Measurements from ENCODE around the gene UBE2R2. TPM values are rescaled to one million over a fixed set of nuclear protein-coding genes. Genes with fewer than 3 reads are reported as not detected.

The UBE2R2 gene
- total RNA-seq, 1 experiment from 2014 or later: 24.5 TPM

DNA sequence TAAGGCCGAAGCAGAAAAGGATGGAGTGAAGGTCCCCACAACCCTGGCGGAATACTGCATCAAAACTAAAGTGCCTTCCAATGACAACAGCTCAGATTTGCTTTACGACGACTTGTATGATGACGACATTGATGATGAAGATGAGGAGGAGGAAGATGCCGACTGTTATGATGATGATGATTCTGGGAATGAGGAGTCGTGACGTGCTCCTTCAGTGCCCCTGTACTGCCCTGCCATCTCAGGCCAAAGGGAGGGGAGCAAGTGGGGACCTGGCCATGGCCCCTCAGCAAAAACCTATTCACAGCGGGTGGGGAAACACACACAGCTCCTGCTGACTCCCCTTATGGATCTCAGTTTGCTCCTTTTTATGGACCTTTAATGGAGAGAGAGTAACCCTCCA lies 100.1 kb downstream of the UBE2R2 start:
- intact Hi-C loops (cut with micrococcal nuclease; ENCODE audit: unreplicated experiment): no loop called here
- H3K36me3 Mint-ChIP-seq (ENCODE audit: insufficient read depth, unreplicated experiment): peaks cover 68% of the 10 kb centered on the region
- no peak overlapping the region for H3K4me3 Mint-ChIP-seq (ENCODE audit: low read depth, unreplicated experiment)
- no TSS peak for BruUV-seq (replicated peaks)
- CTCF ChIA-PET: no interaction called here
- TF ChIP-seq, protein P1, sequence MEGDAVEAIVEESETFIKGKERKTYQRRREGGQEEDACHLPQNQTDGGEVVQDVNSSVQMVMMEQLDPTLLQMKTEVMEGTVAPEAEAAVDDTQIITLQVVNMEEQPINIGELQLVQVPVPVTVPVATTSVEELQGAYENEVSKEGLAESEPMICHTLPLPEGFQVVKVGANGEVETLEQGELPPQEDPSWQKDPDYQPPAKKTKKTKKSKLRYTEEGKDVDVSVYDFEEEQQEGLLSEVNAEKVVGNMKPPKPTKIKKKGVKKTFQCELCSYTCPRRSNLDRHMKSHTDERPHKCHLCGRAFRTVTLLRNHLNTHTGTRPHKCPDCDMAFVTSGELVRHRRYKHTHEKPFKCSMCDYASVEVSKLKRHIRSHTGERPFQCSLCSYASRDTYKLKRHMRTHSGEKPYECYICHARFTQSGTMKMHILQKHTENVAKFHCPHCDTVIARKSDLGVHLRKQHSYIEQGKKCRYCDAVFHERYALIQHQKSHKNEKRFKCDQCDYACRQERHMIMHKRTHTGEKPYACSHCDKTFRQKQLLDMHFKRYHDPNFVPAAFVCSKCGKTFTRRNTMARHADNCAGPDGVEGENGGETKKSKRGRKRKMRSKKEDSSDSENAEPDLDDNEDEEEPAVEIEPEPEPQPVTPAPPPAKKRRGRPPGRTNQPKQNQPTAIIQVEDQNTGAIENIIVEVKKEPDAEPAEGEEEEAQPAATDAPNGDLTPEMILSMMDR (IDR thresholded peaks at IDR 0.05; ENCODE audit: unreplicated experiment): no peak
- no peaks in the 10 kb centered on the region for H3K9me3 Mint-ChIP-seq (ENCODE audit: low read depth, unreplicated experiment)
- no peak for DNase-seq
- peaks cover 21% of the 10 kb centered on the region for H3K4me1 Mint-ChIP-seq (ENCODE audit: low read depth, unreplicated experiment)
- no peak overlapping the region for H3K27ac Mint-ChIP-seq (ENCODE audit: unreplicated experiment)
- no peaks in the 10 kb centered on the region for H3K27me3 Mint-ChIP-seq (ENCODE audit: unreplicated experiment)

DNA sequence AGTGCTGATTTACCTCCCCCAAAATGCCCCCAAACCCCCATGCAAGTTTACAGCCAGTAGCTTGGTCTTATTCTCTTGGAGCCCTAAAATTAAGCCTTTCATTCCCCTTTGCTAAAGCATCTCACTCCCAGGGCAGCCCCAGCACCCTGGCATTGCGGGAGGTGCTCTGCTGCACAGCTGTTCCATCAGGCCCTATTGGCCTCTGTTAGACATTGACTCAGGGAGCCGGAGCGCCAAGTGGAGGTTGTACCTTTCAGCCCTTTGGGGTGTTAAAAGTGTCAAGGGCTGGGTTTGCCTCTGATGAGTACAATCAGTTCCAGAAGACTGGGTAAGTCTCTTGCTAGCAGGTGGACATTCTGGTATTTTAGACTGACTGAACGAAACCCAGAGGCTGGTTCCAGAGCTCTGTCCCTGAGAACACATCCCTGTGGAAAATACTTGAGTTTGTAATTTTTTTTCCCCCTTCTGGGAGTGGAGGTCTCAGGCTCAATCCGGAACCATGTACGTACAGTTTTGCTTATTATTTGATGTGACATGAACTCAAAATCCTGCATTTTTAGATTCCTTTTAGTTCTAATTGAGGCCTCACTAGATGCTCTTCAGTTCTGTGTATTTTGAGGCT lies 102.4 kb downstream of the UBE2R2 start:
- no peaks in the 10 kb centered on the region for H3K9me3 Mint-ChIP-seq (ENCODE audit: low read depth, unreplicated experiment)
- CTCF ChIA-PET: no interaction called here
- intact Hi-C loops (cut with micrococcal nuclease; ENCODE audit: unreplicated experiment): no loop called here
- TF ChIP-seq, protein P1 (IDR thresholded peaks at IDR 0.05; ENCODE audit: unreplicated experiment): no peak
- no peak overlapping the region for H3K4me3 Mint-ChIP-seq (ENCODE audit: low read depth, unreplicated experiment)
- no peak overlapping the region for H3K27ac Mint-ChIP-seq (ENCODE audit: unreplicated experiment)
- peaks cover 21% of the 10 kb centered on the region for H3K4me1 Mint-ChIP-seq (ENCODE audit: low read depth, unreplicated experiment)
- no peak for DNase-seq
- no peaks in the 10 kb centered on the region for H3K27me3 Mint-ChIP-seq (ENCODE audit: unreplicated experiment)
- peaks cover 79% of the 10 kb centered on the region for H3K36me3 Mint-ChIP-seq (ENCODE audit: insufficient read depth, unreplicated experiment)
- no TSS peak for BruUV-seq (replicated peaks)

- H3K27me3 Mint-ChIP-seq (ENCODE audit: unreplicated experiment): no peaks in the 10 kb centered on the region
- intact Hi-C loops (cut with micrococcal nuclease; ENCODE audit: unreplicated experiment): no loop called here
- H3K27ac Mint-ChIP-seq (ENCODE audit: unreplicated experiment): no peak overlapping the region
- H3K9me3 Mint-ChIP-seq (ENCODE audit: low read depth, unreplicated experiment): no peaks in the 10 kb centered on the region
- TSS peak; percentile 55 for BruUV-seq (replicated peaks)
- no peak overlapping the region for H3K4me3 Mint-ChIP-seq (ENCODE audit: low read depth, unreplicated experiment)
- H3K36me3 Mint-ChIP-seq (ENCODE audit: insufficient read depth, unreplicated experiment): peaks cover 73% of the 10 kb centered on the region
- no peaks in the 10 kb centered on the region for H3K4me1 Mint-ChIP-seq (ENCODE audit: low read depth, unreplicated experiment)
- peak; percentile 41 for DNase-seq
- TF ChIP-seq, protein P1 (IDR thresholded peaks at IDR 0.05; ENCODE audit: unreplicated experiment): no peak
- CTCF ChIA-PET: interaction anchor here (0.6 kb wide), 1 partner anchor 172 kb away, joined by 4 read pairs; no protein-coding TSS in a partner anchor
Measured at GRCh38 chr9:33921967-33922895, 105.3 kb downstream of the UBE2R2 start.

- CTCF ChIA-PET: no interaction called here
- no peaks in the 10 kb centered on the region for H3K27me3 Mint-ChIP-seq (ENCODE audit: unreplicated experiment)
- peaks cover 72% of the 10 kb centered on the region for H3K36me3 Mint-ChIP-seq (ENCODE audit: insufficient read depth, unreplicated experiment)
- no peak overlapping the region for H3K27ac Mint-ChIP-seq (ENCODE audit: unreplicated experiment)
- TF ChIP-seq, protein P1 (IDR thresholded peaks at IDR 0.05; ENCODE audit: unreplicated experiment): no peak
- no peaks in the 10 kb centered on the region for H3K9me3 Mint-ChIP-seq (ENCODE audit: low read depth, unreplicated experiment)
- intact Hi-C loops (cut with micrococcal nuclease; ENCODE audit: unreplicated experiment): no loop called here
- no peaks in the 10 kb centered on the region for H3K4me1 Mint-ChIP-seq (ENCODE audit: low read depth, unreplicated experiment)
- BruUV-seq (replicated peaks): no TSS peak
- DNase-seq: no peak
- no peak overlapping the region for H3K4me3 Mint-ChIP-seq (ENCODE audit: low read depth, unreplicated experiment)
Measured at GRCh38 chr9:33923079-33923478, 106.1 kb downstream of the UBE2R2 start.

Measured in Calu3 (cell line).